ENCODE measurements around the gene SOAT2. TPM values are rescaled to one million over a fixed set of nuclear protein-coding genes. Genes with fewer than 3 reads are reported as not detected.

SOAT2 gene
- total and polyA plus RNA-seq, 2 of the 4 experiments (the other 2 are of a cell fraction), result 0.18 to 0.39 TPM

DNA sequence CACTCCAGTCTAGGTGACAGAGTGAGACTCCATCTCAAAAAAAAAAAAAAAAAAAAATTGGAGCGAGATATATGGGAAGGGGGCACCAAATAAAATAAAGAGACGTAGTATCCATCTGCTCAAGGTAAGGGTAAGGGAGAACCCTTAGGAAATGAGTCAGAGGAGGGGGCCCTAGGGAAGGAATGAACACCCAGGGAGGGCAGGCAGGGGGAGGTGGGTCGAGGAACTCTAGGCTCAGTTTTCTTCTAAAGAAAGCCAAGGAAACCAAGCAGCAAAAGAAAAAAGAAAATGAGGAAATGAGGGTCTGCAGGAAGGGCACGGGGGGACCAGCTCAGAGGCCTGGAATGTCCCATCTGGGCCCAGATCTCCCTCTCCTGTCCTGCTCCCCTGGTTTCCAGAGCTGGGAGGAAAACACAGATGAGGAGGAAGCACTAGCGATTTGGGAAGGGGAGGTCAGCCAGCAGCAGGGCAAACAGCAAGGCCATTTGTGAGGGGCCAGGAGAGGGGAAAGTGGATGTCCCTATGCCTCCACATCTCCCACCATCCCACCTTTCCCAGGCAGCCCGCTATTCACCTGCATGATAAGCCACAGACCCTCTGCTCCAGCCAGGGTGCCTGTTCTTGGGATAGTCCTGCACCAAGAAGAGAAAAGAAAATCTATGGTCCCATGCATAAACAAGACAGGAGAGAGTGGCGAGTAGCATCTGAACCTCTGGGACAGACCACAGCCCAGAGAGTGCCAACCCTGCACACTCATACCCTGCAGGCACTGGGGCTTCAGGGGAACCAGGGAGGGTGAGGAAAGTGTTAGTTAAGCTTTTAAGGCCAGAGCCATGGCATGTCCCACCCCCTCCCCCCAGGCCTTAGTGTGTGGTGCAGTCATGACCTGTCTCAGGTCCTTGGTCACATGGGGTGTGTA is 36.0 kb upstream of the SOAT2 start (continued):
- TF ChIP-seq NFE2L2 (IDR thresholded peaks at IDR 0.05; ENCODE audit: low read depth, low read length) (no peak), CEBPB (IDR thresholded peaks at IDR 0.05; ENCODE audit: low read depth, low read length) (no peak), MAZ (IDR thresholded peaks at IDR 0.05; ENCODE audit: borderline replicate concordance, low read depth, low read length) (no peak)
